ENCODE measurements around the gene KANSL1. TPM values are rescaled to one million over a fixed set of nuclear protein-coding genes. Genes with fewer than 3 reads are reported as not detected.

Gene KANSL1
- total and polyA plus RNA-seq, 2 donors (not counting 1 experiment from before 2014, with no cell fraction given): 36.8 to 233 TPM

- WGBS (ENCODE audit: insufficient coverage): 85% methylated on average over 4 of the region's 4 CpGs
- CTCF ChIA-PET: no interaction called here
- Histone ChIP-seq H3K79me2 (ENCODE audit: control insufficient read depth, insufficient read depth, low read length) (no peaks in the 10 kb centered on the region), H3K27me3 (replicated peaks in 1 of 4; ENCODE audit: control extremely low read depth in 1 of 4, control insufficient read depth in 3 of 4, insufficient read depth in 4 of 4, low read length in 3 of 4) (no peaks in the 10 kb centered on the region), H3K4me3 (ENCODE audit: control extremely low read depth in 1 of 5, extremely low read depth in 1 of 5, insufficient read depth in 1 of 5, low read depth in 2 of 5, low read length in 4 of 5) (no peak overlapping the region), H3K4me1 (ENCODE audit: control insufficient read depth in 2 of 2, insufficient read depth in 2 of 2, low read length in 2 of 2) (no peaks in the 10 kb centered on the region), H2AFZ (ENCODE audit: insufficient read depth, low read depth, low read length, poor library complexity, severe bottlenecking) (no peak overlapping the region), H3K36me3 (replicated peaks in 1 of 2; ENCODE audit: control extremely low read depth in 1 of 2, control insufficient read depth in 1 of 2, extremely low read depth in 1 of 2, insufficient read depth in 2 of 2, low read length in 1 of 2) (no peaks in the 10 kb centered on the region), H3K9ac (ENCODE audit: low read length) (no peak overlapping the region), H3K27ac (ENCODE audit: low read length in 2 of 2) (no peak overlapping the region), H4K20me1 (ENCODE audit: control insufficient read depth, insufficient read depth, low read length, poor library complexity, severe bottlenecking) (no peaks in the 10 kb centered on the region), H3K4me2 (replicated peaks; ENCODE audit: low read depth, low read length, poor library complexity, severe bottlenecking) (no peak overlapping the region), H3K9me3 (ENCODE audit: control extremely low read depth in 1 of 3, control insufficient read depth in 2 of 3, insufficient read depth in 1 of 3, low read length in 2 of 3) (no peaks in the 10 kb centered on the region)
- Mint-ChIP-seq H3K27me3 (peaks cover 4% of the 10 kb centered on the region), H3K4me3 (no peak overlapping the region), H3K9me3 (ENCODE audit: insufficient read depth) (no peaks in the 10 kb centered on the region), H3K27ac (no peak overlapping the region), H3K4me1 (no peaks in the 10 kb centered on the region)
- POLR2A ChIA-PET: no interaction called here
- TF ChIP-seq CTCF (IDR thresholded peaks at IDR 0.05): no peak
- TF ChIP-seq EZH2 (IDR thresholded peaks at IDR 0.05; ENCODE audit: borderline replicate concordance, insufficient read depth, low read depth, low read length, poor library complexity, severe bottlenecking): no peak
- no peak for ATAC-seq (ENCODE audit: low read depth)
- intact Hi-C loops (cut with micrococcal nuclease): no loop called here
- no peak for DNase-seq
Observed at GRCh38 chr17:45985447-45985846, 207.8 kb downstream of the KANSL1 start.

- H3K27ac ChIP-seq (ENCODE audit: low read length in 2 of 2): no peak overlapping the region
- intact Hi-C loops (cut with micrococcal nuclease): no loop called here
- Mint-ChIP-seq H3K4me1 (no peaks in the 10 kb centered on the region), H3K4me3 (no peak overlapping the region), H3K9me3 (ENCODE audit: insufficient read depth) (no peaks in the 10 kb centered on the region), H3K27me3 (peaks cover 4% of the 10 kb centered on the region), H3K27ac (no peak overlapping the region)
- ATAC-seq (ENCODE audit: low read depth) (no peak), DNase-seq (no peak)
- ChIA-PET CTCF (no interaction called here), POLR2A (no interaction called here)
- no peaks in the 10 kb centered on the region for H3K4me1 ChIP-seq (ENCODE audit: control insufficient read depth in 2 of 2, insufficient read depth in 2 of 2, low read length in 2 of 2)
- no peaks in the 10 kb centered on the region for H4K20me1 ChIP-seq (ENCODE audit: control insufficient read depth, insufficient read depth, low read length, poor library complexity, severe bottlenecking)
- H3K36me3 ChIP-seq (replicated peaks in 1 of 2; ENCODE audit: control extremely low read depth in 1 of 2, control insufficient read depth in 1 of 2, extremely low read depth in 1 of 2, insufficient read depth in 2 of 2, low read length in 1 of 2): no peaks in the 10 kb centered on the region
- H3K4me2 ChIP-seq (replicated peaks; ENCODE audit: low read depth, low read length, poor library complexity, severe bottlenecking): no peak overlapping the region
- H3K79me2 ChIP-seq (ENCODE audit: control insufficient read depth, insufficient read depth, low read length): no peaks in the 10 kb centered on the region
- no peak for TF ChIP-seq CTCF (IDR thresholded peaks at IDR 0.05)
- no peak for TF ChIP-seq EZH2 (IDR thresholded peaks at IDR 0.05; ENCODE audit: borderline replicate concordance, insufficient read depth, low read depth, low read length, poor library complexity, severe bottlenecking)
- H3K4me3 ChIP-seq (ENCODE audit: control extremely low read depth in 1 of 5, extremely low read depth in 1 of 5, insufficient read depth in 1 of 5, low read depth in 2 of 5, low read length in 4 of 5): no peak overlapping the region
- no peak overlapping the region for H2AFZ ChIP-seq (ENCODE audit: insufficient read depth, low read depth, low read length, poor library complexity, severe bottlenecking)
- 89% methylated on average over 5 of the region's 5 CpGs for WGBS (ENCODE audit: insufficient coverage)
- H3K27me3 ChIP-seq (replicated peaks in 1 of 4; ENCODE audit: control extremely low read depth in 1 of 4, control insufficient read depth in 3 of 4, insufficient read depth in 4 of 4, low read length in 3 of 4): no peaks in the 10 kb centered on the region
- H3K9ac ChIP-seq (ENCODE audit: low read length): no peak overlapping the region
- no peaks in the 10 kb centered on the region for H3K9me3 ChIP-seq (ENCODE audit: control extremely low read depth in 1 of 3, control insufficient read depth in 2 of 3, insufficient read depth in 1 of 3, low read length in 2 of 3)
Observed at GRCh38 chr17:45984368-45984767, 208.9 kb downstream of the KANSL1 start.
